Fibroblast of the aortic adventitia (primary cell): ENCODE measurements around the gene SLC4A5. TPM values are rescaled to one million over a fixed set of nuclear protein-coding genes. Genes with fewer than 3 reads are reported as not detected.
"Not testable (repeated sequence)": the region's sequence is repeated elsewhere in the genome, so short reads cannot be mapped to it uniquely, and the experiment has no call there.

Experiments
- DNase-seq: peaks from one replicate; pipeline ENCODE4 v3.0.0-alpha.2; 2010; ENCODE audit warnings: low read depth
- H3K4me3 ChIP-seq: 2 replicates; pipeline ENCODE4 v1.5.1; 2011; ENCODE audit warnings: low read depth, mild to moderate bottlenecking, control low read depth, low read length, moderate library complexity
- CTCF ChIP-seq: IDR thresholded peaks from 2 replicates; pipeline ENCODE4 v1.5.1; 2011; ENCODE audit warnings: mild to moderate bottlenecking, low read length, control low read depth, inconsistent platforms; ENCODE audit not compliant: insufficient read depth
- total RNA-seq: library from RNA; depleted of rRNA; stranded (reverse); fragments of >200 nt; gene quantifications from 2 replicates; pipeline ENCODE4 v1.2.3, GENCODE V29; 2012; ENCODE audit warnings: low replicate concordance

SLC4A5 gene
- total RNA-seq, 1 donor, result 0.45 TPM

GRCh38 chr2:74216642-74217041 is 126.6 kb downstream of the SLC4A5 start:
- TF ChIP-seq CTCF, result no peak
- H3K4me3 ChIP-seq, result no peak overlapping the region
- DNase-seq, result no peak

- DNase-seq, H3K4me3 ChIP-seq: not testable (repeated sequence)
These were observed 127.4 kb downstream of the SLC4A5 start for GRCh38 chr2:74215771-74216170.

GRCh38 chr2:74212702-74213410 is 130.4 kb downstream of the SLC4A5 start:
- no peak for DNase-seq
- TF ChIP-seq CTCF, result no peak
- H3K4me3 ChIP-seq, result no peak overlapping the region

GRCh38 chr2:74206180-74206688 is 137.0 kb downstream of the SLC4A5 start:
- no peak for TF ChIP-seq CTCF
- no peak overlapping the region for H3K4me3 ChIP-seq
- DNase-seq, result peak; percentile 60

DNA sequence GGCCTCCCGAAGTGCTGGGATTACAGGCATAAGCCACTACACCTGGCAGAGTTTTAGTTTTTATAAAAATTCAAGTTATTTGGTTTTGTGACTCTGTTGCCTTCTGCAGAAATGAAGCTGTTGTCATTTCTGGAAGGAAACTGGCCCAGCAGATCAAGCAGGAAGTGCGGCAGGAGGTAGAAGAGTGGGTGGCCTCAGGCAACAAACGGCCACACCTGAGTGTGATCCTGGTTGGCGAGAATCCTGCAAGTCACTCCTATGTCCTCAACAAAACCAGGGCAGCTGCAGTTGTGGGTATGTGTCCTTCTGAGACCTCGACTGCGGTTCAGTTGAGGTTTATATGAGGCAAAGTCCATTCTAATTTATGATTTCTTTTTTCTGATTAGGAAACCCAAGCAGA is 137.6 kb downstream of the SLC4A5 start:
- TF ChIP-seq CTCF, result no peak
- DNase-seq, result no peak
- no peak overlapping the region for H3K4me3 ChIP-seq

- TF ChIP-seq CTCF, result no peak
- no peak for DNase-seq
- H3K4me3 ChIP-seq, result no peak overlapping the region
These were observed 138.1 kb downstream of the SLC4A5 start for GRCh38 chr2:74205113-74205512.

DNA sequence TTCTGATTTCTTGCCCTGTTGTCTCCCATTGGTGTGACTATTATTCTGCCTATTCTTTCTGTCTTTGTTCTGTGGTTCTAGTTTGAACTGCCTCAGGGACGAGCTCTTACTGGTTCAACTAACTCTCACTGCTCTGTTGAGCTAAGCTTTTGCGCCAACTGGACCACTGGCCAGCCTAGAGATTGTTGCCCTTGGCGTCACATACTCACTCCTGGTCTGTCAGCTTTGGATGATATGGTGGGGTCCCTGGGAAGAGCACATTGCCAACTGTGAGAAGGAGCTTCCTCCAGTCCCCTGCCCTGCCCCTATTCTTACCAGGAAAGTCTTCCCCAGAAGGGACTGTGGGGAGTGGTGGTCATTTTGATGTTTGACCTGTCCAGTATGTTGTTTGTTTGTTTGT is 138.8 kb downstream of the SLC4A5 start:
- no peak overlapping the region for H3K4me3 ChIP-seq
- TF ChIP-seq CTCF, result no peak
- no peak for DNase-seq
